Globus pallidus (tissue), 1 donor: ENCODE results near the gene CLCN5.

Source experiments
- DNase-seq: peaks from one replicate; pipeline ENCODE4 v3.0.0-alpha.2; 2015; ENCODE audit warnings: low spot score

CLCN5 gene

DNA sequence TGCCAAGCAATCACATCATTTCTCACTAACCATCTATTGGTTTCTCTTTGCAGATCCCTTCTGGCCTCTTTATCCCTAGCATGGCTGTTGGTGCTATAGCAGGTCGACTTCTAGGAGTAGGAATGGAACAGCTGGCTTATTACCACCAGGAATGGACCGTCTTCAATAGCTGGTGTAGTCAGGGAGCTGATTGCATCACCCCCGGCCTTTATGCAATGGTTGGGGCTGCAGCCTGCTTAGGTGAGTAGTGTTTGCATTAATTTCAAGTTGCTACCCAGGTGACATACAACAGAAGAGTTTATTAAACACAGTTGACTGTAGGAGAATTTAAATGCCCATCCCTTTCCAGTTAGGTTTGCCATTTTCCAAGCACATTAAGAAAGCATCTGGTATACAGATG, 166.2 kb downstream of the CLCN5 start:
- no peak for DNase-seq

DNA sequence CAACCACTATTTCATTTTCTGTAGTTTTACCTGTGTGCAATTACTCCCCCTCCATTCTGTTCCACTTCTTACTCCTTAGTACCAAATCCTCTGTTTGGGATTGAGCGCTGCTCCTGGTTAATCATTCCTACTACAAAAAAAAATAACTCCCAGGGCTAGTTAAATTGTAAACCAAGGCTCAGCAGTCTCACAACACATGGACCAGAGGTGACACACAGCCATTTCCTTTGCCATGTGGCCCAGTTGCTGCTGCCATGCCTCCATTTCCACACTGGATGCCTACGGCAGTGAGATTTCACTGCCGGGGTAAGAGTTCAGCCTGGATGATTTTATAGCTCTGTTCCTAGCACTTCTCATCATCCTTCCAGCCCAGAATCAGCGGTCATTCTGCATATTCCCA, 171.2 kb downstream of the CLCN5 start:
- DNase-seq: no peak

DNA sequence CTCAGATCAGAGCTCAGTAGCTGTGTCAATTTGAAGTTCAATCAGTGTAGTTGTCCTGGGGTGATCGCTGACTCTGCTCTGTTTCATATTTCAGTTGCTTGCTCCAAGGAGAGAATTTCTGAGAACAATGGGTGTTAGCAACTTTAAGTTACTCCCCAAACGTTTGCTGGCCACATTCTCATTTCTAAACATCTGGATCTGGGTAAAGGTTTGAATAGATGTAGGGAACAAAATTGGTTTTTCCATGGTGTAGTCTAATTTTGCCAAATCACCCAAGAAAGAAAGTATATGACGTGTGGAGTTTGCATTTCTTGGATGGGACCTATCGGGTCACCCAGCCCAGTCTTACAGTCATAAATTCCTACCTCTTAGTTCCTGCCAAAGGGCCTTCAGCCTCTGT, 174.7 kb downstream of the CLCN5 start:
- DNase-seq: no peak

DNA sequence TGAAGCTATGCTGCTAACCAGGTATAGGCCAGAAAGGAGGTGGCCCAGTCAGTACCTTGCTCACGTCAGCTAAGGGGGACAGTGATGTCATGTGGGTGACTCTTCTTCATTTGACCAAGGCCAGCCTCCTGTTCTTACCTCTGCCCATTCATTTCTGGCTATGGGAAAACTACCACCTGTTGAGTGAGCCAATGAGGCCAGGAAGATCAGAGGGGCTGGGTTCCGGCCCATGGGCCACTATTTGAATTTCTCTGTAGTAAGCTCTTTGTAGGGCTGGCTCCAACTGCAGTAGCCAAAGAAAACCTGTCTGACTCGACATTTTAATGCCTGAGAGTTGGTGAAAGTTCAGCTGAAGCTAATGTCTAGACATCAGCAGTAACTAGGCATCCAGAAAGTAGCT, 175.8 kb downstream of the CLCN5 start:
- DNase-seq: no peak

DNA sequence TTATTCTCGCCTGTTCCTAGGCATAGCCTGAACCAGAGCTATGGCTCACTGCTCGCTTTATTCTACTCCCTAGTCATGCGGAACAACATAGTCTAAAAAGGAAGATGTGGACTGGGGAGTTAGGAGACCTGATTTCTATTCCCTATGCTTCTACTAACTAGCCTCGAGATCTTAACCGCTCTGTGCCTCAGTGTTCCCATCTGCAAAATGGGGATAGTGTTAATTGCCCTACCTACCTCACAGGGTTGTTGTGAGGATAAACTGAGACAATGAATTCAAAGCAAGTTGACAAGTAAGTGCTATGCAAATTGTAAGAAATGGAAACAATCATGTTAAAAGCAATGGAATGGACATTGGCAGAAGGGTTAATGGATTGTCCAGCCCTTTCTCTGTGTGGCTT, 176.4 kb downstream of the CLCN5 start:
- no peak for DNase-seq

DNA sequence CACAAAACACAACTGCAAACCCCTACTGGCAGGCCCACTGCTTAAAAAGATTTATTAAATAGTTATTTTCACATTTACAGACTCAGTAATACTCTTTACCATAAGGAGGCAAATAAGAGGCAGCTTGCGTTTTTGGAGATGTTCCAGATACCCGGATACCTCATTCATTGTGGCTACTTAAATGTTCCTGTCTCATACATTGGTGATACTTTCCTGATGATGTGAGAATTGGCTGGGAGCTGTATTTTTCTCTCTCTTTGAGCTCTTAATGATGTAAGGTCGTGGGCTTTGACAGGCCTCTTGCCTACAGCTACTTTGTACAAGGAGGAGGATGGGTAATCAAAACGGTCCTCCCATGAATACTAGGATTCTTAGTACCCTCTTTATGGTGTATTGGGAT, 176.9 kb downstream of the CLCN5 start:
- no peak for DNase-seq

DNA sequence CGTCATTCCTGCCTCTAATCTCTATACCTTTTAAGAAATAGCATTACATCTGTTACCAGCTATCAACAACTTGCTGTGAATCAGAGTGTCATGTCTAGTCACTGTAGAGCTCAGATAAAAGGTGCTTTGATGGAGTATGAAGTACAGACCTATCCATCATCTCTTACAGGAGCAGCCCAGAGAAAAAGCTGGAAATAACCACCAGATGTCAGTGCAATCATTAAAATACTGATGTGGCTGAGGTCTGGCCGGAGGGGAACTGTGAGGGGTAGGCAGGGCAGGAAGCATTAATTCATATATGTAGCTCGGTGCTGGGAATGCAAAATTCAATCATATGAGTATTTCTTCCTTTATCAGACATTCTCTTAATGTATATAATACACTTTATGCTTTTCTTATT, 177.8 kb downstream of the CLCN5 start:
- peak; percentile 14 for DNase-seq

DNA sequence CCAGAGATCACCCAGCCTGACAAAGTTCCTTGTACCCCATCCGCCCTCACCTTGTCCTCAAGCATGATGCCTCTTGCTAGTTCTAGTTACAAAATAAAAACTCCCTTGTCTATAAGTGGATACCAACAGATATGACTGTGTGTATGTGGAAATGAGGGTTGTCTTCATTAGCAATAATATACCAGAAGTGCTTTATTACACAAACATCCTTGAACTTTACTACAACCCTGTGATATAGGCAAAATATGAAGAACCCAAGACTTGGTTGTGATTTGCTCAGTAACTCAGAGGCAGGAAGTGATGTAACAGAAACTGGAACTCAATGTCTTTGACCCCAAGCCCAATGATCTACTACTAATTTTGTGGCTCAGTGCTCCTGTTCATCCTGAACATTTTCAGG, 180.8 kb downstream of the CLCN5 start:
- DNase-seq: no peak

DNA sequence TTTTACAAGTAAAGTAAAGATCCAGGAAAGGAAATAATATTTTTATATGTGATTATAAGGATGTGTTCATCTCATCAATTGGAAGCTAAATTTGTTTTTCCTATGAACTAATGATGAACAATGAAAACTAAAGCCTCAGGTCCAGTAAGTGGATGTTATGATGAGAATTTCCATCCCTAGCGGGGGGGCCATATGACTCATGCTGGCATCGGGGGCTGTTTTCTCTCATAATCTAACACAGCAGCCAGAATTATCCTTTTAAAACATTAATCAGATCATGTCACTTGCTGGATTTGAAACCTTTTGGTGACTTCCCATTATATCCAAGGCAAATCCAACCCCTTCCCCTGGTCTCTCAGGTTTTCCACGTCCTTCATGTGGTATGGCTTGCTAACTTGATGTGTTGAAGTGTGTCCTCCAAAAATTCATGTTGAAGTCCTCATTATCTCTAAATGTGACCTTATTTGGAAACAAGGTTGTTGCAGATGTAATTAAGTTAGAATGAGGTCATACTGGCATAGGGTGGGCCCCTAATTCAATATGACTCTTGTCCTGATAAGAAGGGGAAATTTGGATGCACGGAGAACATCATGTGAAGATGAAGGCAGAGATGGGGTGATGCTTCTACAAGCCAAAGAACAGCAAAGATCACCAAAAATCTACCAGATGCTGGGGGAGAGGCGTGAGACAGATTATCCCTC, 181.6 kb downstream of the CLCN5 start:
- DNase-seq: no peak

DNA sequence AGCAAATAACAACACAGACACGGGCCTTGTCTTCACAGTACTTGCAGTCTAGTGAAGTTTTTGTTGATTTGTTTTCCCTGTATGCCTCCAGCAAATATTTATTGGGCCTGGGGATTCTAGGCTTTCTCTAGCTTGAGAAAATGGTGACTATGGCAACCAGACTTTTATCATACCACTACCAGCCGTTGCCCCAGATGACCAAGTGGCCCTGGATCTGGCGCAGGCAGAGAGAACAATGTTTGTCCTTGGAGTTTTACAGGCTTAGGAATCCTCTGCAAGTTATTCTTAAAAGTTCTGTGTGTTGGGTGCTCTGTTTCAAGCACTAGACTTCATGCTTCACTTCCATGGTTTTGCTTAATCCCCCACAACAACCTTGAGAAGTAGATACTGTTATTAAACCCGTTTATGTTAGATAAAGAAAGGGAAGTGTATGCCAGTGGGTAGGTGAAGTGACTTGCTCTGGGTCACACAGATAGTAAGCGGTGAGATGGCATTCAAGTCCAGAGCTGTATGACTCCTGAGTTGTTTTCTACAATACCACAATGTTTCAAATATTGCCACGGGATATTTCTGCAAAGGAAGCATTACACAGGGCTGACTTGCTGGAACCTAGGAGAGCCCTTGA, 183.8 kb downstream of the CLCN5 start:
- DNase-seq: no peak

DNA sequence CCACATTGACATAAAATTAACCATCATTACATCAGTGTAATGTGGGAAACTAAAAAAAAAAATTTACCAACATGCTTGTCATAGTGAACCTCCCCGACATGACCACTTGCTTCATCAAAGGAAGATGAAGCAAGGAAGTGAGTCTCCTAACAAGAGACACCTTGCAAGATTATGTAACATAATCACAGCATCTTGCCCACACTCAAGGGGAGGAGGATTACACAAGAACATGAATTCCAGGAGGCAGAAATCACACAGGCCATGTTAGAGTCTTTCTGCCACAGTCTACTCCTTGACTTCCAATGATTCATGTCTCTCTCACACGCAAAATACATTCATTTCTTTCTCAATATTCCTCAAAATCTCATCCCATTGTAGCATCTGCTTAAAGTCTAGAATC, 185.1 kb downstream of the CLCN5 start:
- no peak for DNase-seq

DNA sequence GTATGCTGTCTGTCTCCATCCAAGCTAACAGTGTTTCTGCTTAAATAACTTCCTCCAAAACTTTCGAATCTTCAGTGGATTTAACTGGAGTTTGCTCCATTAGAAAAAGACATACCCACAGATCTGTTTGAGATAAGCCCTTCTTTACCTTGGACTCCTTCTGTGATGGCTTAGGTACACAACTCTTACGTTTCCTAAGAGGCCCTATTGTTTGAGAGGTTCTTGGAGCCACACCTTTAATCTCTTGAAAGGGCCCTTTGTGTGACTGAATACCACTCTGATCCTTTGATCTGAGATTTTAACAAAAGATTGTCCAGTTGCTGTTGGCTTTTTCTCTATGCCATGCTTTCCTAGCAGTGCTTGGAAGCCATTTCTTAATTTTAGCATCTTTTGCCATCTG, 185.9 kb downstream of the CLCN5 start:
- DNase-seq: no peak

DNA sequence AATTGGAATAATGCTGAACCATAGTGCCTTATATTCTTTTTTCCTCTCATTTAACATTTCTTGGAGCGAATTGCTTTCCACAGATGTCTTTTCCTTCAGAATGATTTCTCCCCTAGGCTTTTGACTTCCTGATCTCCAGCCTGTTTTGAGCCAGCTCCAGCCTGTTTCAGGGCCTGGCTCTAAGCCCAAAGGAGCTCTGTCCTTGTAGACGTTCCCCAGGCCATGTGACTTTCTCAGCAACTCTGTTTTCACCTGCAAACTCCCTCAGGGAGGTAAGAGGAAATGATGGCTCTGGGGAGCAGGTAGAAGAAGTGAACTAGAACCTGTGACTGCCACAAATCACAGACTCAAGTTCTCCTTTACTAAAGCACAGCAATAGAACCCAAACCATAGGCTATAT, 189.3 kb downstream of the CLCN5 start:
- DNase-seq: no peak

DNA sequence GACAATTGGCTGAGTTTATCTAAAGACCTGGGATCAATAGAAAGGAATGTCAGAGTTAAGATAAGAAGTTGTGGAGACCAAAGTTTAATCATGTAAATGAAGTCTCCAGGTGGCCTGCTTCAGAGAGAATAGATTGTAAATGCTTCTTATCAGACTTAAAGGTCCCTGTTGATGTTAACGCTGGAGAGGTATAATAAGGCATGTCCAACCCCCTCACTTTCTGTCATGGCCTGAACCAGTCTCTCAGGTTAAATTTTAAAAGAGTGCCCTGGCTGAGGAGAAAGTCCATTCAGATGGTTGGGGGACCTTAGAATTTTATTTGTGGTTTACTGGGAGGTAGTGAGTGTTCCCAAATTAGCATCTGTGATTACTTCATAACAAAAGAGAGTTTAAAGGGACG, 191.7 kb downstream of the CLCN5 start:
- no peak for DNase-seq

DNA sequence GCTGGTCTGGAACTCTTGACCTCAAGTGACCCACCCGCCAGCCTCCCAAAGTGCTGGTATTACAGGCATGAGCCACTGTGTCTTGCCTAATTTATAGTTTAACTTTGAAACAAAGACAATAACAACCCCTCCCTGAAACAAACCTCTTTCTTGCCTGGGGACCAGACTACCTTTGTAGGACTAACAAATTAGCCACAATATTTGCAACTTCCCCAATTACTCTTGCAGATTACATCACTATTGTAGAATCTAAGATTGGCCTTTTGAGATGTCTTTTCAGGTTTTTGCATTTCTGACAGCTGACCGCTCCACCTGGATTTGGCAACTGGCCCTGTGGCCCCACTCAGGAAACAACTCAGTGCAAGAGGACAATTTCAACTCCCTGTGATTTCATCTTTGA, 193.6 kb downstream of the CLCN5 start:
- no peak for DNase-seq

DNA sequence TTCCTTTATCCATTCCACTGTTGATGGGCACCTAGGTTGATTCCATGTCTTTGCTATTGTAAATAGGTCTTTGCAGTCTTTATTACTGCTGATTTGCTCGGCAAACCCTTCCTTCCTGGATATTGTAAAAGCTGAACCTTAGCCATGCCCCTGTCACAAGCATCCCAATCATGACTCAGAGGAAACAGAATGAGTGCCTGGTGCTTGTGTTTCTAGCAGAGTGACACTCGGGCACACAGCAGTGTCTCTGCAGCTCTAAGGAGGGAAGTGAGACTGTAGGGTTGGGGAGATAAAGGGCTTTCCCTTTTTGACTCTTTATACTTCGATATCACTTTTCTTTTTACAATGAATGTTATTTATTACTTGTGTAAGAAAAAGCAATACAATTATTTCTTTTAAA, 195.1 kb downstream of the CLCN5 start:
- DNase-seq: peak; percentile 11

DNA sequence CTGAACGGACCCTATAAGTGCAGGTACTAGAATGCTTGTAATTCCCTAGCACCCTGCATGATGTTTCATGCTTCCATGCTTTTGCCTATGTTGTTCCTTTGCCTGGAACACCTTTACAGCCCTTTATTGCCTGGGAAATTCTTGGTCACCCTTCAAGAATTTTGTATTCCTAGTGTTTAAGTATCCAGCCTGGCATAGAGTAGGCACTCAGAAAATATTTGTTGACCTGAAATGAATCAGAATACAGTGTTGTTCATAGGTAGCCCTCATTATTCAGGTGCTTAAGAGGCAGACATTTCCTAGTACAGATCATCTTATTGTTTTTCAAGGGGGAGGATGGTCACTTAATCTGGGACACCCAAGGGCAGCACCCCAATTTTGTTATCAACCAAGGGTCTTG, 203.1 kb downstream of the CLCN5 start:
- no peak for DNase-seq

DNA sequence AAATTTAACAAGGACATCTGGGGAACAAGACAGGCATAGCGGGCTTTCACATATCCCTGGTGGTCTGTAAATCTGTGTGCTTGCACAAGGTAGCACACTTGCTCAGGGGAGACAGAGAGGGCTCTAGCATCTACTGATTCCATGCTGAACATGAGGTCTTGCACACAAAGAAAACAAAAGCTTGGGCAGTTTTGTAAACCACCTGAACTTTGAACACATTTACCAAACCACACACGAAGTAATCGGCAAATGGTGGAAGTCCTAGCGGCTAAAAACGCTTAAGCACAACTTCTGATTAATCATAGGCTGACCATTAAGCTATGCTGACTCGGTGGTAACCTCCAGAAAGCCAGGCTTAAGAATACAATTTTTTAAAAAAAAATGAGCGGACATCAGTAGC, 225.6 kb downstream of the CLCN5 start:
- no peak for DNase-seq
